ENCODE results near the gene PLEKHG3. TPM values are rescaled to one million over a fixed set of nuclear protein-coding genes. Genes with fewer than 3 reads are reported as not detected.

PLEKHG3 gene
- total RNA-seq, 4 donors from 2014 or later, result 58.1 to 273 (median 94.7) TPM

DNA sequence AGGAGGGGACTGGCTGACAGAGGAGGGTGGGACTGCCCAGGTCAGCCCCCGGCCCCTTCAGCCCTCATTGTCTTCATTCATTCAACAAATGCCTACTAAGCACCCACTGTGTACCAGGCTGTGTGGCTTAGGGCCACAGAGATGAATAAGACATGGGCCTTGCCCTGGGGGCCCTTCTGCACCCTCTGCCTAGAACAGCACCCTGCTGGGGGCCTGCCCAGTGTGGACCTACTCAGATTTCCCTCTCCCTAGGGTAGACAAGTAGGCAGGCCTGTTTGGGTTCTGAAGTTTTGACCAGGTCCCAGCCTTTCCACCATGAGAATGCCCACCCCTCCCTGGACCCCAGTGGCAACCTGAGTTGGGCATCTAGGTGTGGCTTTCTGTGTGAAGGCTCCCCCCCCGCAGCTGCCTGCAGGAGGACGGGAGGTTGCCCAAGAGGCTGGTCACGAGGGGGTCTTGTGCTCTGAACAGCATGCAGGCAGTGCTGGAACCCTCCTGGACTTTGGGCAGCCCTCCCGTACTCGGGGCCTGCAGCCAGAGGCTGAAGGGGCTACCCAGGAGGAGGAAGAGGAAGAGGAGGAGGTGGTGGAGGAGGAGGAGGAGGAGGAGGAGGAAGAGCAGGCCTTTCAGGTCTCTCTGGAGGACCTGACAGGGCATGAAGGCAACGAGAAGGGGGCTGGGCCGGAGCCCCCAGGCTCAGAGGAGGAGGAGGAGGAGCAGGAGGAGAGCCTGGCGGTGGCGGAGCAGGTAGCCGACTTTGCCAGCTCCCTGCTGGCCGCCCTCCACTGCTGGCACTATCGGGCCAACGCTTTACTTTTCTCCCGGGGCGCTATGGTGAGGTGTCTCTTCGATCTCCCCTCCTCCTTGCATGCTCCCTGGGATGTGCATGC, 33.4 kb downstream of the PLEKHG3 start:
- H3K9me3 ChIP-seq, result no peaks in the 10 kb centered on the region
- no peak overlapping the region for H3K4me3 ChIP-seq
- TF ChIP-seq EP300 (IDR thresholded peaks at IDR 0.05; ENCODE audit: low read depth) (no peak), POLR2A (IDR thresholded peaks at IDR 0.05) (no peak)
- H3K36me3 ChIP-seq, result peaks cover 0 to 48% (median 17%) of the 10 kb centered on the region in 4 donors
- no peaks in the 10 kb centered on the region for H3K27me3 ChIP-seq
- H3K4me1 ChIP-seq, result peaks cover 7 to 39% (median 17%) of the 10 kb centered on the region in 4 donors
- peak overlapping the region in 3 of 4 donors; percentile 65 to 68 (median 65) for H3K27ac ChIP-seq
- 80 to 83% methylated on average over 1 to 17 of the region's 17 CpGs for WGBS, 2 donors (ENCODE audit: low coverage in 1 of 2)
- DNase-seq, result no peak
- intact Hi-C loops (cut with DNase I; ENCODE audit: low total_unique reads) (no loop called here), in situ Hi-C loops (cut with MboI; ENCODE audit: low pct_ligation_motif_present in 1 of 4, low pct_unique_long_range_greater_than_20kb in 1 of 4, low sequenced_read_pairs in 3 of 4) (no loop called here)

DNA sequence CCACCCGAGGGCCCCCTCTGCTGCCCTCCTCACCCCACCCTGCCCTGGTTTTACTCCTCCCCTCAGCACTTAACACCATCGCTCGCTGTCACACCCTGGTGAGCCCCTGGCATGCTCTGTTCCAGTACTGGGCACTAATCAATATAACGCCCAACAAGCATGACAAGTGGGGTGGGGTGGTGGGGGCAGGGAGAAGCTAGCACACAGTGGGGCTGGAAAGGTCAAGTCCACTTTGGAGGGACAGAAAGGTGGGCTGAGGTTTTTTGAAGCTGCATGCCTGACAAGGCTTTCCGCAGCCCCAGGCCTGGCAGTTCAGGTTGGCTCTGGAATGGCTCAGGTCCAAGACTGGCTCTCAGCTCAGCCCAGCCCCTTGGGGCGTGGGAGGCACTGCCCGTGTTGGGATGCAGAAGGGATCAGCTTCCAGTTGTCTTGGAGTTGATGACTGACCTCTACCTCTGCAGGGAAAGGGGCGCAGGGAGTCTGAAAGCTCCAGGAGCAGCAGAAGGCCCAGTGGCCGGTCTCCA, 34.1 kb downstream of the PLEKHG3 start:
- Histone ChIP-seq H3K4me1 (peaks cover 7 to 39% (median 17%) of the 10 kb centered on the region in 4 donors), H3K9me3 (no peaks in the 10 kb centered on the region), H3K36me3 (peaks cover 0 to 50% (median 17%) of the 10 kb centered on the region in 4 donors), H3K27me3 (no peaks in the 10 kb centered on the region), H3K27ac (no peak overlapping the region), H3K4me3 (no peak overlapping the region)
- TF ChIP-seq POLR2A (IDR thresholded peaks at IDR 0.05) (no peak), EP300 (IDR thresholded peaks at IDR 0.05; ENCODE audit: low read depth) (no peak), POLR2AphosphoS5 (IDR thresholded peaks at IDR 0.05) (no peak)
- TF ChIP-seq, protein P1, sequence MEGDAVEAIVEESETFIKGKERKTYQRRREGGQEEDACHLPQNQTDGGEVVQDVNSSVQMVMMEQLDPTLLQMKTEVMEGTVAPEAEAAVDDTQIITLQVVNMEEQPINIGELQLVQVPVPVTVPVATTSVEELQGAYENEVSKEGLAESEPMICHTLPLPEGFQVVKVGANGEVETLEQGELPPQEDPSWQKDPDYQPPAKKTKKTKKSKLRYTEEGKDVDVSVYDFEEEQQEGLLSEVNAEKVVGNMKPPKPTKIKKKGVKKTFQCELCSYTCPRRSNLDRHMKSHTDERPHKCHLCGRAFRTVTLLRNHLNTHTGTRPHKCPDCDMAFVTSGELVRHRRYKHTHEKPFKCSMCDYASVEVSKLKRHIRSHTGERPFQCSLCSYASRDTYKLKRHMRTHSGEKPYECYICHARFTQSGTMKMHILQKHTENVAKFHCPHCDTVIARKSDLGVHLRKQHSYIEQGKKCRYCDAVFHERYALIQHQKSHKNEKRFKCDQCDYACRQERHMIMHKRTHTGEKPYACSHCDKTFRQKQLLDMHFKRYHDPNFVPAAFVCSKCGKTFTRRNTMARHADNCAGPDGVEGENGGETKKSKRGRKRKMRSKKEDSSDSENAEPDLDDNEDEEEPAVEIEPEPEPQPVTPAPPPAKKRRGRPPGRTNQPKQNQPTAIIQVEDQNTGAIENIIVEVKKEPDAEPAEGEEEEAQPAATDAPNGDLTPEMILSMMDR (IDR thresholded peaks at IDR 0.05), result no peak
- intact Hi-C loops (cut with DNase I; ENCODE audit: low total_unique reads), result no loop called here
- DNase-seq, result no peak
- in situ Hi-C loops (cut with MboI; ENCODE audit: low pct_ligation_motif_present in 1 of 4, low pct_unique_long_range_greater_than_20kb in 1 of 4, low sequenced_read_pairs in 3 of 4), result no loop called here
- 70 to 83% methylated on average over 2 to 9 of the region's 9 CpGs for WGBS, 2 donors (ENCODE audit: low coverage in 1 of 2)

DNA sequence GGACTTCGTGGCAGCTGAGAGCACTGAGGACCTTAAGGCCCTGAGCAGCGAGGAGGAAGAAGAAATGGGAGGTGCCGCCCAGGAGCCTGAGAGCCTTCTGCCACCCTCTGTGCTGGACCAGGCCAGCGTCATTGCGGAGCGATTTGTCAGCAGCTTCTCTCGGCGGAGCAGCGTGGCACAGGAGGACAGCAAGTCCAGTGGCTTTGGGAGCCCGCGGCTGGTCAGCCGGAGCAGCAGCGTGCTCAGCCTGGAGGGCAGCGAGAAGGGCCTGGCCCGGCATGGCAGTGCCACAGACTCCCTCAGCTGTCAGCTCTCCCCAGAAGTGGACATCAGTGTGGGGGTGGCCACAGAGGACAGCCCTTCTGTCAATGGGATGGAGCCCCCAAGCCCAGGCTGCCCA, 37.0 kb downstream of the PLEKHG3 start:
- H3K36me3 ChIP-seq, result peaks cover 0 to 53% (median 20%) of the 10 kb centered on the region in 4 donors
- peaks cover 8 to 19% (median 12%) of the 10 kb centered on the region in 4 donors for H3K4me1 ChIP-seq
- no peaks in the 10 kb centered on the region for H3K9me3 ChIP-seq
- intact Hi-C loops (cut with DNase I; ENCODE audit: low total_unique reads), result no loop called here
- WGBS, 2 donors (ENCODE audit: low coverage in 1 of 2), result 96% methylated on average over 15 of the region's 15 CpGs; no CpG with 5 or more reads in 1 of the 2 donors
- H3K4me3 ChIP-seq, result no peak overlapping the region
- no peak for TF ChIP-seq POLR2AphosphoS5 (IDR thresholded peaks at IDR 0.05)
- no peak for TF ChIP-seq POLR2A (IDR thresholded peaks at IDR 0.05)
- TF ChIP-seq, protein P1 (IDR thresholded peaks at IDR 0.05), result no peak
- no peak for TF ChIP-seq EP300 (IDR thresholded peaks at IDR 0.05; ENCODE audit: low read depth)
- H3K27me3 ChIP-seq, result no peaks in the 10 kb centered on the region
- H3K27ac ChIP-seq, result no peak overlapping the region
- DNase-seq, result no peak
- in situ Hi-C loops (cut with MboI; ENCODE audit: low pct_ligation_motif_present in 1 of 4, low pct_unique_long_range_greater_than_20kb in 1 of 4, low sequenced_read_pairs in 3 of 4), result no loop called here

DNA sequence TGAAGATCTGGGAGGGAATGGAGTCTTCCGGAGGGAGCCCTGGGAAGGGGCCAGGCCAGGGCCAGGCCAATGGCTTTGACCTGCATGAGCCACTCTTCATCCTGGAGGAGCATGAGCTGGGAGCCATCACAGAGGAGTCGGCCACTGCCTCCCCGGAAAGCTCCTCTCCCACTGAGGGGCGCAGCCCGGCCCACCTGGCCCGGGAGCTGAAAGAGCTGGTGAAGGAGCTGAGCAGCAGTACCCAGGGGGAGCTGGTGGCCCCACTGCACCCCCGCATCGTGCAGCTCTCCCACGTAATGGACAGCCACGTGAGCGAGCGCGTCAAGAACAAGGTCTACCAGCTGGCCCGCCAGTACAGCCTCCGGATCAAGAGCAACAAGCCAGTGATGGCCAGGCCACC, 37.7 kb downstream of the PLEKHG3 start:
- H3K27me3 ChIP-seq, result no peaks in the 10 kb centered on the region
- TF ChIP-seq EP300 (IDR thresholded peaks at IDR 0.05; ENCODE audit: low read depth), result no peak
- TF ChIP-seq, protein P1 (IDR thresholded peaks at IDR 0.05), result no peak
- TF ChIP-seq POLR2A (IDR thresholded peaks at IDR 0.05), result no peak
- TF ChIP-seq POLR2AphosphoS5 (IDR thresholded peaks at IDR 0.05), result no peak
- DNase-seq, result no peak
- 96% methylated on average over 15 of the region's 15 CpGs; no CpG with 5 or more reads in 1 of the 2 donors for WGBS, 2 donors (ENCODE audit: low coverage in 1 of 2)
- H3K27ac ChIP-seq, result no peak overlapping the region
- peaks cover 2 to 16% (median 9%) of the 10 kb centered on the region in 4 donors for H3K4me1 ChIP-seq
- no peak overlapping the region for H3K4me3 ChIP-seq
- H3K9me3 ChIP-seq, result no peaks in the 10 kb centered on the region
- peaks cover 0 to 53% (median 20%) of the 10 kb centered on the region in 4 donors for H3K36me3 ChIP-seq
- intact Hi-C loops (cut with DNase I; ENCODE audit: low total_unique reads) (no loop called here), in situ Hi-C loops (cut with MboI; ENCODE audit: low pct_ligation_motif_present in 1 of 4, low pct_unique_long_range_greater_than_20kb in 1 of 4, low sequenced_read_pairs in 3 of 4) (no loop called here)
